Ammon's horn (tissue), 1 donor: ENCODE results near the gene NFKBIB.
"Not testable (repeated sequence)": the region's sequence is repeated elsewhere in the genome, so short reads cannot be mapped to it uniquely, and the experiment has no call there.

Source experiments
- DNase-seq: peaks from one replicate; pipeline ENCODE4 v3.0.0-alpha.2; 2016; ENCODE audit warnings: low spot score

Gene NFKBIB

GRCh38 chr19:38875656-38876395, 23.9 kb upstream of the NFKBIB start:
- no peak for DNase-seq

GRCh38 chr19:38877781-38878574, 21.8 kb upstream of the NFKBIB start, which contains the start of gene RINL:
TSS of gene RINL (minus strand) at chr19:38878275. CDS start at chr19:38876742, 1,533 bp downstream.
- no peak for DNase-seq

- DNase-seq = no peak
These were observed 21.0 kb upstream of the NFKBIB start for GRCh38 chr19:38878575-38879399.

GRCh38 chr19:38879400-38879751, 20.4 kb upstream of the NFKBIB start:
- DNase-seq = no peak

GRCh38 chr19:38880076-38880881, 19.5 kb upstream of the NFKBIB start:
- DNase-seq = no peak

- no peak for DNase-seq
These were observed 18.7 kb upstream of the NFKBIB start for GRCh38 chr19:38880882-38881609.

- no peak for DNase-seq
These were observed 16.5 kb upstream of the NFKBIB start for GRCh38 chr19:38883286-38883685.

GRCh38 chr19:38884691-38885090, 15.1 kb upstream of the NFKBIB start:
- not testable (repeated sequence) for DNase-seq

- no peak for DNase-seq
These were observed 10.9 kb upstream of the NFKBIB start for GRCh38 chr19:38888876-38889275.

GRCh38 chr19:38889803-38890202, 10.0 kb upstream of the NFKBIB start:
- DNase-seq = no peak

- DNase-seq = no peak
These were observed 9.1 kb upstream of the NFKBIB start for GRCh38 chr19:38890686-38891085.

GRCh38 chr19:38891771-38892170, 8.0 kb upstream of the NFKBIB start:
- peak; percentile 83 for DNase-seq

- DNase-seq = no peak
These were observed 6.9 kb upstream of the NFKBIB start for GRCh38 chr19:38892841-38893240.

- no peak for DNase-seq
These were observed 6.4 kb upstream of the NFKBIB start for GRCh38 chr19:38893341-38893771.

GRCh38 chr19:38894968-38895367, 4.8 kb upstream of the NFKBIB start:
- DNase-seq = no peak

- DNase-seq = peak; percentile 47
These were observed 852 bp upstream of the NFKBIB start for GRCh38 chr19:38898788-38899446.

- DNase-seq = no peak
These were observed 447 bp downstream of the NFKBIB start for GRCh38 chr19:38900202-38900629.

GRCh38 chr19:38900743-38901190, 998 bp downstream of the NFKBIB start:
- no peak for DNase-seq

GRCh38 chr19:38901683-38902082, 1.9 kb downstream of the NFKBIB start:
- DNase-seq = no peak
